Germinal center (tissue), 1 donor: ENCODE data around the gene OR56B4.
"Not testable (repeated sequence)": the region's sequence is repeated elsewhere in the genome, so short reads cannot be mapped to it uniquely, and the experiment has no call there.

Experiments
- DNase-seq: peaks from one replicate; pipeline ENCODE4 v3.0.0; 2012; ENCODE audit warnings: mixed read lengths, low spot score

OR56B4 gene

GRCh38 chr11:6107384-6107783 is at the start of gene OR56B4:
OR56B4 (plus strand) TSS chr11:6107684; CDS start chr11:6107779, 95 bp downstream.
- DNase-seq = not testable (repeated sequence)

- no peak for DNase-seq
Observed at GRCh38 chr11:6061475-6061874, 46.0 kb upstream of the OR56B4 start.

GRCh38 chr11:6062691-6063358 is 44.7 kb upstream of the OR56B4 start:
- no peak for DNase-seq

- no peak for DNase-seq
Observed at GRCh38 chr11:6067502-6067901, 40.0 kb upstream of the OR56B4 start.

- not testable (repeated sequence) for DNase-seq
Observed at GRCh38 chr11:6076443-6076842, 31.0 kb upstream of the OR56B4 start.

GRCh38 chr11:6077723-6078122 is 29.8 kb upstream of the OR56B4 start:
- DNase-seq = no peak

- no peak for DNase-seq
Observed at GRCh38 chr11:6079463-6079862, 28.0 kb upstream of the OR56B4 start.

- no peak for DNase-seq
Observed at GRCh38 chr11:6083129-6083528, 24.4 kb upstream of the OR56B4 start.

GRCh38 chr11:6084587-6084986 is 22.9 kb upstream of the OR56B4 start:
- DNase-seq = no peak

- DNase-seq = no peak
Observed at GRCh38 chr11:6094186-6094585, 13.3 kb upstream of the OR56B4 start.

GRCh38 chr11:6095798-6096197 is 11.7 kb upstream of the OR56B4 start:
- no peak for DNase-seq

- DNase-seq = no peak
Observed at GRCh38 chr11:6096417-6096816, 11.1 kb upstream of the OR56B4 start.

- DNase-seq = no peak
Observed at GRCh38 chr11:6099577-6099976, 7.9 kb upstream of the OR56B4 start.

GRCh38 chr11:6110011-6110410 is 2.5 kb downstream of the OR56B4 start:
- DNase-seq = no peak

GRCh38 chr11:6111673-6112072 is 4.2 kb downstream of the OR56B4 start:
- no peak for DNase-seq

GRCh38 chr11:6116638-6117037 is 9.2 kb downstream of the OR56B4 start:
- no peak for DNase-seq

- DNase-seq = no peak
Observed at GRCh38 chr11:6124245-6124644, 16.8 kb downstream of the OR56B4 start.

- no peak for DNase-seq
Observed at GRCh38 chr11:6127881-6128280, 20.4 kb downstream of the OR56B4 start.

- no peak for DNase-seq
Observed at GRCh38 chr11:6129011-6129410, 21.5 kb downstream of the OR56B4 start.

- no peak for DNase-seq
Observed at GRCh38 chr11:6129635-6130034, 22.2 kb downstream of the OR56B4 start.

GRCh38 chr11:6132431-6132830 is 24.9 kb downstream of the OR56B4 start:
- no peak for DNase-seq

- not testable (repeated sequence) for DNase-seq
Observed at GRCh38 chr11:6135936-6136335, 28.5 kb downstream of the OR56B4 start.

GRCh38 chr11:6142936-6143335 is 35.5 kb downstream of the OR56B4 start:
- no peak for DNase-seq

GRCh38 chr11:6143737-6144136 is 36.3 kb downstream of the OR56B4 start:
- DNase-seq = not testable (repeated sequence)
